Measurements from ENCODE around the gene RAET1E.
"Not testable (repeated sequence)": the region's sequence is repeated elsewhere in the genome, so short reads cannot be mapped to it uniquely, and the experiment has no call there.

Gene RAET1E

GRCh38 chr6:149862922-149863697, 34.8 kb downstream of the RAET1E start:
- Histone ChIP-seq H3K4me3 (ENCODE audit: low read depth, low read length) (peak overlapping the region; percentile 84), H4K91ac (ENCODE audit: low read depth, low read length) (no peak overlapping the region), H4K8ac (ENCODE audit: low read depth, low read length) (peak overlapping the region; percentile 23), H2BK12ac (ENCODE audit: low read length) (peak overlapping the region; percentile 35), H4K12ac (ENCODE audit: low read depth, low read length) (no peak overlapping the region), H3K4ac (ENCODE audit: low read depth, low read length) (no peak overlapping the region), H3K18ac (ENCODE audit: low read length) (no peak overlapping the region), H3K9ac (ENCODE audit: low read length) (peak overlapping the region; percentile 6), H2AK5ac (ENCODE audit: low read length) (no peak overlapping the region), H3K14ac (ENCODE audit: low read length) (no peak overlapping the region), H3K27me3 (ENCODE audit: insufficient read depth, low read length) (no peaks in the 10 kb centered on the region), H3K4me1 (ENCODE audit: control insufficient read depth in 1 of 2, insufficient read depth in 2 of 2, low read length in 2 of 2) (peaks cover 2 to 3% of the 10 kb centered on the region in 2 experiments), H3K79me1 (ENCODE audit: low read length) (no peaks in the 10 kb centered on the region), H3K23ac (ENCODE audit: low read length) (no peak overlapping the region), H3K4me2 (ENCODE audit: low read length) (peak overlapping the region; percentile 95), H3K36me3 (ENCODE audit: control insufficient read depth in 1 of 2, insufficient read depth in 2 of 2, low read length in 2 of 2) (no peaks in the 10 kb centered on the region), H2BK120ac (ENCODE audit: insufficient read depth, low read length, poor library complexity) (no peak overlapping the region), H3K79me2 (ENCODE audit: control insufficient read depth, insufficient read depth, low read length, poor library complexity) (no peaks in the 10 kb centered on the region), H2BK5ac (ENCODE audit: low read depth, low read length, poor library complexity) (no peak overlapping the region), H2AFZ (ENCODE audit: insufficient read depth, low read length, poor library complexity) (peak overlapping the region; percentile 97), H3K9me3 (ENCODE audit: insufficient read depth, low read depth, low read length) (no peaks in the 10 kb centered on the region), H3K27ac (ENCODE audit: low read depth, low read length) (no peak overlapping the region)
- peak; percentile 93 to 96 for DNase-seq
- no CpG with 5 or more reads among the region's 69 CpGs for WGBS (ENCODE audit: extremely low coverage, insufficient coverage, insufficient read length)

GRCh38 chr6:149862424-149862738, 35.5 kb downstream of the RAET1E start:
- H3K4ac ChIP-seq (ENCODE audit: low read depth, low read length); H3K14ac ChIP-seq (ENCODE audit: low read length); H3K27me3 ChIP-seq (ENCODE audit: insufficient read depth, low read length); H3K36me3 ChIP-seq (ENCODE audit: control insufficient read depth in 1 of 2, insufficient read depth in 2 of 2, low read length in 2 of 2); H4K8ac ChIP-seq (ENCODE audit: low read depth, low read length); H3K4me3 ChIP-seq (ENCODE audit: low read depth, low read length); H3K23ac ChIP-seq (ENCODE audit: low read length); DNase-seq; H2BK5ac ChIP-seq (ENCODE audit: low read depth, low read length, poor library complexity); H3K4me2 ChIP-seq (ENCODE audit: low read length); H4K91ac ChIP-seq (ENCODE audit: low read depth, low read length); H2AFZ ChIP-seq (ENCODE audit: insufficient read depth, low read length, poor library complexity); H2AK5ac ChIP-seq (ENCODE audit: low read length); H4K12ac ChIP-seq (ENCODE audit: low read depth, low read length); H3K18ac ChIP-seq (ENCODE audit: low read length); H2BK12ac ChIP-seq (ENCODE audit: low read length); H3K79me2 ChIP-seq (ENCODE audit: control insufficient read depth, insufficient read depth, low read length, poor library complexity); H3K27ac ChIP-seq (ENCODE audit: low read depth, low read length); H3K79me1 ChIP-seq (ENCODE audit: low read length); H3K4me1 ChIP-seq (ENCODE audit: control insufficient read depth in 1 of 2, insufficient read depth in 2 of 2, low read length in 2 of 2); H3K9ac ChIP-seq (ENCODE audit: low read length); H2BK120ac ChIP-seq (ENCODE audit: insufficient read depth, low read length, poor library complexity); H3K9me3 ChIP-seq (ENCODE audit: insufficient read depth, low read depth, low read length): not testable (repeated sequence)
- WGBS (ENCODE audit: extremely low coverage, insufficient coverage, insufficient read length) = no CpG with 5 or more reads among the region's 12 CpGs

GRCh38 chr6:149861603-149862423, 36.1 kb downstream of the RAET1E start:
- Histone ChIP-seq H2AFZ (ENCODE audit: insufficient read depth, low read length, poor library complexity) (no peak overlapping the region), H3K18ac (ENCODE audit: low read length) (no peak overlapping the region), H3K36me3 (ENCODE audit: control insufficient read depth in 1 of 2, insufficient read depth in 2 of 2, low read length in 2 of 2) (no peaks in the 10 kb centered on the region), H3K27ac (ENCODE audit: low read depth, low read length) (no peak overlapping the region), H2AK5ac (ENCODE audit: low read length) (no peak overlapping the region), H3K4me1 (ENCODE audit: control insufficient read depth in 1 of 2, insufficient read depth in 2 of 2, low read length in 2 of 2) (peaks cover 2 to 3% of the 10 kb centered on the region in 2 experiments), H3K4ac (ENCODE audit: low read depth, low read length) (no peak overlapping the region), H3K79me1 (ENCODE audit: low read length) (no peaks in the 10 kb centered on the region), H3K9me3 (ENCODE audit: insufficient read depth, low read depth, low read length) (no peaks in the 10 kb centered on the region), H4K91ac (ENCODE audit: low read depth, low read length) (no peak overlapping the region), H2BK5ac (ENCODE audit: low read depth, low read length, poor library complexity) (no peak overlapping the region), H3K9ac (ENCODE audit: low read length) (no peak overlapping the region), H3K4me3 (ENCODE audit: low read depth, low read length) (no peak overlapping the region), H2BK120ac (ENCODE audit: insufficient read depth, low read length, poor library complexity) (no peak overlapping the region), H3K14ac (ENCODE audit: low read length) (no peak overlapping the region), H3K27me3 (ENCODE audit: insufficient read depth, low read length) (no peaks in the 10 kb centered on the region), H2BK12ac (ENCODE audit: low read length) (no peak overlapping the region), H4K12ac (ENCODE audit: low read depth, low read length) (no peak overlapping the region), H4K8ac (ENCODE audit: low read depth, low read length) (no peak overlapping the region), H3K4me2 (ENCODE audit: low read length) (no peak overlapping the region), H3K79me2 (ENCODE audit: control insufficient read depth, insufficient read depth, low read length, poor library complexity) (no peaks in the 10 kb centered on the region), H3K23ac (ENCODE audit: low read length) (no peak overlapping the region)
- DNase-seq = no peak
- no CpG with 5 or more reads among the region's 14 CpGs for WGBS (ENCODE audit: extremely low coverage, insufficient coverage, insufficient read length)

GRCh38 chr6:149860834-149861602, 36.9 kb downstream of the RAET1E start:
- no peaks in the 10 kb centered on the region for H3K27me3 ChIP-seq (ENCODE audit: insufficient read depth, low read length)
- H2BK120ac ChIP-seq (ENCODE audit: insufficient read depth, low read length, poor library complexity) = no peak overlapping the region
- H3K9ac ChIP-seq (ENCODE audit: low read length) = no peak overlapping the region
- no peak overlapping the region for H2BK5ac ChIP-seq (ENCODE audit: low read depth, low read length, poor library complexity)
- no peak overlapping the region for H3K18ac ChIP-seq (ENCODE audit: low read length)
- no peak overlapping the region for H3K4me2 ChIP-seq (ENCODE audit: low read length)
- DNase-seq = no peak
- no peak overlapping the region for H3K27ac ChIP-seq (ENCODE audit: low read depth, low read length)
- H3K4me1 ChIP-seq (ENCODE audit: control insufficient read depth in 1 of 2, insufficient read depth in 2 of 2, low read length in 2 of 2) = peaks cover 4 to 5% of the 10 kb centered on the region in 2 experiments
- no peak overlapping the region for H4K8ac ChIP-seq (ENCODE audit: low read depth, low read length)
- WGBS (ENCODE audit: extremely low coverage, insufficient coverage, insufficient read length) = no CpG with 5 or more reads among the region's 14 CpGs
- H3K79me2 ChIP-seq (ENCODE audit: control insufficient read depth, insufficient read depth, low read length, poor library complexity) = no peaks in the 10 kb centered on the region
- H4K12ac ChIP-seq (ENCODE audit: low read depth, low read length) = no peak overlapping the region
- no peak overlapping the region for H2BK12ac ChIP-seq (ENCODE audit: low read length)
- H3K4ac ChIP-seq (ENCODE audit: low read depth, low read length) = no peak overlapping the region
- H3K36me3 ChIP-seq (ENCODE audit: control insufficient read depth in 1 of 2, insufficient read depth in 2 of 2, low read length in 2 of 2) = no peaks in the 10 kb centered on the region
- no peak overlapping the region for H3K14ac ChIP-seq (ENCODE audit: low read length)
- no peak overlapping the region for H3K23ac ChIP-seq (ENCODE audit: low read length)
- H3K4me3 ChIP-seq (ENCODE audit: low read depth, low read length) = no peak overlapping the region
- no peaks in the 10 kb centered on the region for H3K79me1 ChIP-seq (ENCODE audit: low read length)
- H2AFZ ChIP-seq (ENCODE audit: insufficient read depth, low read length, poor library complexity) = no peak overlapping the region
- H2AK5ac ChIP-seq (ENCODE audit: low read length) = no peak overlapping the region
- H4K91ac ChIP-seq (ENCODE audit: low read depth, low read length) = no peak overlapping the region
- no peaks in the 10 kb centered on the region for H3K9me3 ChIP-seq (ENCODE audit: insufficient read depth, low read depth, low read length)

Data from trophoblast cell (in vitro differentiated cells and primary cell).